Adrenal gland (tissue), 12 donors: ENCODE data around the gene ASTL. TPM values are rescaled to one million over a fixed set of nuclear protein-coding genes. Genes with fewer than 3 reads are reported as not detected.

Experiments used
- DNase-seq, 7 donors: peaks; one replicate each; pipeline ENCODE4 v3.0.0-alpha.2; 2019 to 2020
- H3K27ac ChIP-seq, 5 donors: fragments of 200-600 bp; sonication (generic) in 4 of 5; 1 replicate in 3 of 5; 2 replicates in 2 of 5; pipeline versions ENCODE4 v1.5.1 to v1.8.0; 2016 to 2020; ENCODE audit warnings: mild to moderate bottlenecking in 1 of 5
- H3K27me3 ChIP-seq: fragments of 200-600 bp; 2 replicates; pipeline ENCODE4 v1.8.0; 2021
- H3K36me3 ChIP-seq, 2 donors: fragments of 200-600 bp; replicated peaks in 1 of 2; 1 replicate in 1 of 2; 2 replicates in 1 of 2; pipeline versions ENCODE4 v1.5.1 to v1.8.0; 2018 to 2022
- H3K4me1 ChIP-seq, 2 donors: fragments of 200-600 bp; replicated peaks in 1 of 2; 1 replicate in 1 of 2; 2 replicates in 1 of 2; pipeline versions ENCODE4 v1.5.1 to v1.8.0; 2018 to 2021
- H3K4me3 ChIP-seq, 4 donors: fragments of 200-600 bp; sonication (generic) in 3 of 4; one replicate each; pipeline ENCODE4 v1.5.1; 2016 to 2018
- H3K9me3 ChIP-seq, 3 donors: fragments of 200-600 bp; sonication (generic) in 1 of 3; replicated peaks in 1 of 3; 1 replicate in 2 of 3; 2 replicates in 1 of 3; pipeline versions ENCODE4 v1.5.1 to v1.8.0; 2016 to 2021
- POLR2A ChIP-seq, 2 donors: fragments of 450-650 bp; IDR thresholded peaks; one replicate each; pipeline ENCODE4 v1.6.1; 2017; ENCODE audit warnings: antibody characterized with exemption in 2 of 2, mild to moderate bottlenecking in 2 of 2, moderate library complexity in 1 of 2
- WGBS, 4 donors: extraction: QIAGEN DNeasy Blood & Tissue Kit in 2 of 4; methylation state at CpG; one replicate each; pipeline versions ENCODE4 v1.1.5 to v1.1.7; 2013 to 2017; 5-methylcytosine and 5-hydroxymethylcytosine counted together
- intact Hi-C, 2 donors: fragments of 100-400 bp; cut with DNase I; formaldehyde crosslinking; loops; one replicate each; pipeline versions ENCODE4 v1.14.1 to v1.15.0; 2022 to 2023
- polyA plus RNA-seq, 3 donors: library from polyadenylated mRNA; stranded (reverse); fragments of 200-250 nt in 2 of 3; fragments of 350-450 nt in 1 of 3; fragmentation: Illumina TruSeq in 1 of 3; extraction: RNeasy Lipid Tissue Mini Kit (QIAGEN cat#74804) in 1 of 3; gene quantifications; one replicate each; pipeline ENCODE4 v1.2.3, GENCODE V29; 2013 to 2014
- total RNA-seq, 9 donors: library from RNA; depleted of rRNA in 4 of 9; stranded (reverse); fragments of >200 nt in 4 of 9; fragments of 120-200 nt in 1 of 9; fragmentation: NEBNext Ultra II Directional in 1 of 9; extraction: Animal tissue kit (Norgen Biotek cat#: 25700) in 1 of 9; gene quantifications; one replicate each; pipeline versions ENCODE4 v1.1.0 to v1.2.4, GENCODE V29; 2013 to 2023
- TF ChIP-seq, protein P1 (sequence below), 6 experiments: fragments of 450-650 bp in 4 of 6; fragments of 200-600 bp in 2 of 6; sonication (generic) in 1 of 6; IDR thresholded peaks; 1 replicate in 5 of 6; 2 replicates in 1 of 6; pipeline versions ENCODE4 v1.5.1 to v1.8.0; 2016 to 2021; ENCODE audit warnings: antibody characterized with exemption in 6 of 6, mild to moderate bottlenecking in 2 of 6, moderate library complexity in 1 of 6
- donor health status: healthy with polysubstance abuse.
- donor health status: Bipolar disorder and iron deficiency.
- donor health status: DM: yes; HTN: yes; CAD: no.
- donor health status: DM: no; HTN: no; CAD: no.
- donor health status: DM: no; HTN: no; CAD: no.
- donor health status: DM: yes; HTN: yes; CAD: no.

The ASTL gene
- total and polyA plus RNA-seq, 12 donors, result not detected

DNA sequence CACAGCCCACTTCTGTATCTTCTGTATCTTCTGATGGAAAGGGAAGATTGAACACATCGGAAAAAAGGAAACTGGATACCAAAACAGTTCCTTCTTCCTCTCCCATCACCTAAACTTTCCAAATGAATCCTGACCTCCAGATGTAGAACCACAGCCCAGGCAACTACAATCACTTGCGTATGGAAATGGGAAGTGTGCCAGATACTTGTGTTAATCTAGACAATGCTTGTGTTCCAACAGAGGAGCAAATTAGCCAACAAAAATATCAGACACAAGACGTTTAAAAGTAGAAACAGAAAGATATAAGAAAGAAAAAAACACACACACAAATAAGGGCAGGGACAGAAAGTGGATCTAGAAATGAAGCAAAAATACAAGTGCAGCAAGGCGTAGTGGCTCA is 38.4 kb upstream of the ASTL start:
- intact Hi-C loops, result loop anchor here (5.0 to 10.0 kb wide), 2 partner anchors 39 to 152 kb away; partner anchors contain the start of gene ASTL (in 1 of the 2)
- H3K36me3 ChIP-seq, result no peaks in the 10 kb centered on the region
- peaks cover 0 to 8% of the 10 kb centered on the region in 2 donors for H3K4me1 ChIP-seq
- DNase-seq, result no peak
- H3K9me3 ChIP-seq, result no peaks in the 10 kb centered on the region
- no peak overlapping the region for H3K4me3 ChIP-seq
- no peaks in the 10 kb centered on the region for H3K27me3 ChIP-seq
- 58 to 70% (median 67%) methylated on average over 4 of the region's 4 CpGs for WGBS, 4 donors
- H3K27ac ChIP-seq, result no peak overlapping the region
- no peak for TF ChIP-seq POLR2A (IDR thresholded peaks at IDR 0.05)
- TF ChIP-seq, protein P1, sequence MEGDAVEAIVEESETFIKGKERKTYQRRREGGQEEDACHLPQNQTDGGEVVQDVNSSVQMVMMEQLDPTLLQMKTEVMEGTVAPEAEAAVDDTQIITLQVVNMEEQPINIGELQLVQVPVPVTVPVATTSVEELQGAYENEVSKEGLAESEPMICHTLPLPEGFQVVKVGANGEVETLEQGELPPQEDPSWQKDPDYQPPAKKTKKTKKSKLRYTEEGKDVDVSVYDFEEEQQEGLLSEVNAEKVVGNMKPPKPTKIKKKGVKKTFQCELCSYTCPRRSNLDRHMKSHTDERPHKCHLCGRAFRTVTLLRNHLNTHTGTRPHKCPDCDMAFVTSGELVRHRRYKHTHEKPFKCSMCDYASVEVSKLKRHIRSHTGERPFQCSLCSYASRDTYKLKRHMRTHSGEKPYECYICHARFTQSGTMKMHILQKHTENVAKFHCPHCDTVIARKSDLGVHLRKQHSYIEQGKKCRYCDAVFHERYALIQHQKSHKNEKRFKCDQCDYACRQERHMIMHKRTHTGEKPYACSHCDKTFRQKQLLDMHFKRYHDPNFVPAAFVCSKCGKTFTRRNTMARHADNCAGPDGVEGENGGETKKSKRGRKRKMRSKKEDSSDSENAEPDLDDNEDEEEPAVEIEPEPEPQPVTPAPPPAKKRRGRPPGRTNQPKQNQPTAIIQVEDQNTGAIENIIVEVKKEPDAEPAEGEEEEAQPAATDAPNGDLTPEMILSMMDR (IDR thresholded peaks at IDR 0.05), result no peak

DNA sequence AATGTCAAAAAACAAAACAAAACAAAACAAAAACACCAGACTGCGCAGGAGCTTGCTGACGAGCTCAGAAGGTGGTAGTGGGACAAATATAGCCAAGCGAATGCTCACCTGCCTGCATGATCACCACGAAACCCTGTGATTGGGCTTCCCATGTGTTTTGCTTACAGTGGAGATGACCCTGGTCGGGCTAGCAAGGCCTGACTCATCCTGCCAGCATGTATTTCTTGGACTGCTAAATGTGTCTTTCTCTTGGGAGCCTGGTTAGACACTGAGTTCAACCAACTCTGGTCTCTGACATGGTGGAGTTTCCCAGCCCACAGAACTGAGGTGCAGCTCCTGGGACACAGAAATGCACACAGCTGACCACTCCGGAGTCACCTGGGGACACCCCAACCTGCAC is 37.6 kb upstream of the ASTL start:
- WGBS, 4 donors, result 46 to 61% (median 54%) methylated on average over 6 of the region's 6 CpGs
- TF ChIP-seq, protein P1 (IDR thresholded peaks at IDR 0.05), result no peak
- TF ChIP-seq POLR2A (IDR thresholded peaks at IDR 0.05), result no peak
- Histone ChIP-seq H3K9me3 (no peaks in the 10 kb centered on the region), H3K4me3 (no peak overlapping the region), H3K4me1 (peaks cover 0 to 8% of the 10 kb centered on the region in 2 donors), H3K27ac (no peak overlapping the region), H3K36me3 (no peaks in the 10 kb centered on the region), H3K27me3 (no peaks in the 10 kb centered on the region)
- DNase-seq, result peak; percentile 47 to 79 (median 69)
- intact Hi-C loops, result loop anchor here (2.0 to 10.0 kb wide), 3 partner anchors 35 to 151 kb away; partner anchors contain the start of gene ASTL (in 1 of the 2)

DNA sequence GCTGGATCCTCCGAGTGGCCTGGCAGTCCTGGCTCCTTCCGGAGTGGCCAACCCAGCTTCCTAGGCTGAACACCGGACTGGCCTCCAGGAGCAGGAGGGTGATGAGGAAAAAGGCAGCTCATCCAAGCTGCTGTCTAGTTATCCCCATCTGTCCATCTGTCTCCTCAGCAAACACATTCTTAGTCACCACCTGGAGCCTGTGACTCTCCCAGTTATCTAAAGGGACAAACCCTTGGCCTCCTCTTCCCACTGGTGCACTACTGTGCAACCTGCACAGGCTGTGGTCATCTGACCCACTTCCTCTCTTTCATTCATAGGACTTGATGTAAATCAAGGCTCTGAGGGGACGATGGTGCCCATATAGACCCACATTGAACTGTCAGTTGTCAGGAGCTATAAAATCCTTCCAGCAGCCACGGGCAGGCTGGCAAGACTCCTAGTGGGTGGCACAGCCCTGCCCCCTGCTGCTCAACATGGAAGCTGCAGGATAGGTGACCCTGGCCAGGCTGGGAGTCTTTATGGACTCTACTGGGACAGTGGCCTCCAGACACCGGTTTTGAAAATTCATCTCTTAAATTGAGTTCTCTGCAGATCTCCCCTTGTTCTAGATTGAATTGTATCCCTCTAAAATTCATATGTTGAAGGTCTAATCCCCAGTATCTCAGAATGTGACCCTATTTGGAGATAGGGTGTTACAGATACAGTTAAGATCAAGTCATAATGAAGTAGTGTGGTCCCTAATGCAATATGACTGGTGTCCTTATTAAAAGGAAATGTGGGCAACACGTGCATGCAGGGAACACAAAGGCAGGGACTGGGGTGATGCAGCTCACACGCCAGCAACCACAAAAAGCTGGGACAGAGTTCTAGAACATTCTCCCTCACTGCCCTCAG is 36.2 kb upstream of the ASTL start:
- Histone ChIP-seq H3K4me1 (peaks cover 0 to 8% of the 10 kb centered on the region in 2 donors), H3K27me3 (no peaks in the 10 kb centered on the region), H3K9me3 (peaks cover 0 to 3% (median 0%) of the 10 kb centered on the region in 3 donors), H3K36me3 (no peaks in the 10 kb centered on the region), H3K4me3 (no peak overlapping the region), H3K27ac (no peak overlapping the region)
- 21 to 53% (median 46%) methylated on average over 5 to 8 of the region's 8 CpGs for WGBS, 4 donors
- intact Hi-C loops, result loop anchor here (2.0 to 10.0 kb wide), 3 partner anchors 34 to 150 kb away; partner anchors contain the start of gene ASTL (in 1 of the 2)
- DNase-seq, result peak; percentile 72 to 91 (median 85)
- no peak for TF ChIP-seq POLR2A (IDR thresholded peaks at IDR 0.05)
- TF ChIP-seq, protein P1 (IDR thresholded peaks at IDR 0.05), result peak; percentile 69 to 93 (median 88)

DNA sequence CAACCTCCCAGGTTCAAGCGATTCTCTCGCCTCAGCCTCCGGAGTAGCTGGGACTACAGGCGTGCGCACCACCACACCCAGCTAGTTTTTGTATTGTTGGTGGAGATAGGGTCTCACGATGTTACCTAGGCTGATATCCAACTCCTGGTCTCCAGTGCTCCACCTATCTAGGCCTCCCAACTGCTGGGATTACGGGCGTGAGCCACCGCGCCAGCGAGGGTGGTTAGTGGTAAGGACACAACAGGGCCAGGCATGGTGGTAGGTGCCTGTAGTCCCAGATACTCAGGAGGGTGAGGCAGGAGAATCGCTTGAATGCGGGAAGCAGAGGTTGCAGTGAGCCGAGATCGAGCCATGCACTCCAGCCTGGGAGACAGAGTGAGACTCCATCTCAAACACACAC is 33.5 kb upstream of the ASTL start:
- DNase-seq, result no peak
- H3K27ac ChIP-seq, result no peak overlapping the region

More for the DNA sequence above, 33.5 kb upstream of the ASTL start:
- H3K4me1 ChIP-seq, result peaks cover 0 to 8% of the 10 kb centered on the region in 2 donors
- WGBS, 4 donors, result 88 to 96% (median 94%) methylated on average over 15 of the region's 15 CpGs
- intact Hi-C loops, result loop anchor here in 1 of 2 donors (10.0 kb wide), 1 partner anchor 147 kb away; no protein-coding TSS in a partner anchor
- no peaks in the 10 kb centered on the region for H3K27me3 ChIP-seq
- no peaks in the 10 kb centered on the region for H3K36me3 ChIP-seq
- no peak for TF ChIP-seq POLR2A (IDR thresholded peaks at IDR 0.05)
- TF ChIP-seq, protein P1 (IDR thresholded peaks at IDR 0.05), result no peak
- peaks cover 0 to 3% (median 0%) of the 10 kb centered on the region in 3 donors for H3K9me3 ChIP-seq
- H3K4me3 ChIP-seq, result no peak overlapping the region
